K562 (cell line): ENCODE data around the gene EFEMP2. TPM values are rescaled to one million over a fixed set of nuclear protein-coding genes. Genes with fewer than 3 reads are reported as not detected.

Source experiments
- ATAC-seq: fragments of 200-7000 bp; cut with Tn5 transposase; 3 replicates; pipeline ENCODE4 v1.9.1; 2020; ENCODE audit warnings: moderate library complexity
- BruUV-seq: library from RNA; stranded (reverse); fragments of 400-500 nt; replicated peaks from 2 replicates; lab custom pipeline; 2021; lab: Mats Ljungman, UMichigan
- CTCF ChIA-PET: fragments of 300-600 bp; formaldehyde crosslinking; extraction: SDS; loops from one replicate; lab custom pipeline; 2021; ENCODE audit warnings: low intra/inter-chr PET ratio; lab: Yijun Ruan, JAX
- POLR2A ChIA-PET: fragments of 300-600, 350-650 bp; sonication (Branson Sonifier 250); formaldehyde crosslinking; extraction: SDS; loops from one replicate; lab custom pipeline; 2021; ENCODE audit warnings: antibody characterized with exemption, inconsistent platforms; lab: Yijun Ruan, JAX
- DNase-seq, 4 experiments: peaks; one replicate each; pipeline versions ENCODE4 v3.0.0 to v3.0.0-alpha.2; 2011 to 2018; ENCODE audit warnings: low spot score in 3 of 4, mixed read lengths in 3 of 4; ENCODE audit errors: extremely low read depth in 1 of 4
- FAIRE-seq: peaks from 2 replicates; lab custom pipeline; 2011; peaks lifted over from hg19 to GRCh38; lab: Jason Lieb, UNC
- H2AFZ ChIP-seq: 2 replicates; pipeline ENCODE4 v1.6.0; 2011; ENCODE audit warnings: low read depth, low read length, control low read depth, inconsistent platforms
- H3K27ac ChIP-seq: fragments of 200-600 bp; 3 replicates; pipeline ENCODE4 v1.8.0; 2011; ENCODE audit warnings: low read depth, mild to moderate bottlenecking, control low read depth, inconsistent platforms, low read length, moderate library complexity, mixed read lengths; ENCODE audit errors: extremely low read depth
- H3K27me3 ChIP-seq, 2 experiments: fragments of 300-600 bp in 1 of 2; 2 replicates in 1 of 2; 3 replicates in 1 of 2; pipeline versions ENCODE4 v1.6.0 to v1.8.0; 2011; ENCODE audit warnings: inconsistent platforms in 2 of 2, low read length in 2 of 2, mild to moderate bottlenecking in 1 of 2, mixed read lengths in 1 of 2, moderate library complexity in 1 of 2; ENCODE audit not compliant: control insufficient read depth in 2 of 2, insufficient read depth in 2 of 2
- H3K36me3 ChIP-seq: fragments of 300-600 bp; 3 replicates; pipeline ENCODE4 v1.8.0; 2011; ENCODE audit warnings: mild to moderate bottlenecking, low read length, inconsistent platforms; ENCODE audit not compliant: control insufficient read depth, insufficient read depth
- H3K4me1 ChIP-seq, 2 experiments: fragments of 200-600 bp in 1 of 2; replicated peaks in 1 of 2; 2 replicates in 1 of 2; 3 replicates in 1 of 2; pipeline versions ENCODE4 v1.5.1 to v1.8.0; 2011; ENCODE audit warnings: inconsistent platforms in 2 of 2, low read length in 2 of 2, mild to moderate bottlenecking in 1 of 2, mixed read lengths in 1 of 2, moderate library complexity in 1 of 2; ENCODE audit not compliant: control insufficient read depth in 2 of 2, insufficient read depth in 2 of 2
- H3K4me2 ChIP-seq: 2 replicates; pipeline ENCODE4 v1.6.1; 2011; ENCODE audit warnings: low read length, control low read depth, inconsistent platforms, mixed read lengths; ENCODE audit not compliant: insufficient read depth
- H3K4me3 ChIP-seq: fragments of 200-600 bp; sonication (generic), shearing (Covaris generic); 2 replicates; pipeline ENCODE4 v1.5.1; 2016; ENCODE audit warnings: control low read depth, inconsistent platforms
- H3K79me2 ChIP-seq: fragments of 200-600 bp; 3 replicates; pipeline ENCODE4 v1.8.0; 2011; ENCODE audit warnings: low read length, inconsistent platforms; ENCODE audit not compliant: control insufficient read depth, insufficient read depth
- H3K9ac ChIP-seq, 2 experiments: 2 replicates each; pipeline versions ENCODE4 v1.6.0 to v1.6.1; 2011; ENCODE audit warnings: low read depth in 2 of 2, low read length in 2 of 2, control low read depth in 1 of 2, inconsistent platforms in 1 of 2, mild to moderate bottlenecking in 1 of 2, mixed read lengths in 1 of 2; ENCODE audit not compliant: insufficient read depth in 1 of 2
- H3K9me1 ChIP-seq: one replicate; pipeline ENCODE4 v1.6.0; 2011; ENCODE audit warnings: inconsistent platforms, mild to moderate bottlenecking, low read length, moderate library complexity; ENCODE audit not compliant: control insufficient read depth, insufficient read depth
- H3K9me3 ChIP-seq: replicated peaks from 2 replicates; pipeline ENCODE4 v1.5.1; 2011; ENCODE audit warnings: low read depth, low read length, inconsistent platforms; ENCODE audit not compliant: control insufficient read depth, insufficient read depth
- H4K20me1 ChIP-seq: replicated peaks from 2 replicates; pipeline ENCODE4 v1.6.1; 2011; ENCODE audit warnings: low read length, inconsistent platforms, mixed read lengths; ENCODE audit not compliant: control insufficient read depth, insufficient read depth
- CBFB ChIP-seq: sonication (generic); formaldehyde crosslinking; IDR thresholded peaks from 2 replicates; pipeline ENCODE4 v1.4.0; 2020; ENCODE audit warnings: mild to moderate bottlenecking, missing genetic modification reagents
- CSDE1 ChIP-seq, 2 experiments: fragments of 450-650 bp; IDR thresholded peaks; 2 replicates each; pipeline ENCODE4 v1.6.1; 2016; ENCODE audit warnings: mild to moderate bottlenecking in 1 of 2
- ERF ChIP-seq: fragments of 450-650 bp; formaldehyde crosslinking; IDR thresholded peaks from 2 replicates; pipeline ENCODE4 v1.4.0; 2020; ENCODE audit warnings: mild to moderate bottlenecking, mixed read lengths
- KAT8 ChIP-seq: fragments of 450-650 bp; IDR thresholded peaks from 2 replicates; pipeline ENCODE4 v1.6.1; 2016; ENCODE audit warnings: low read depth, mild to moderate bottlenecking
- LEF1 ChIP-seq: fragments of 450-650 bp; IDR thresholded peaks from 2 replicates; pipeline ENCODE4 v1.6.1; 2016; ENCODE audit warnings: mild to moderate bottlenecking
- MIER1 ChIP-seq: fragments of 450-650 bp; IDR thresholded peaks from 2 replicates; pipeline ENCODE4 v1.6.1; 2016; ENCODE audit warnings: antibody characterized with exemption, mild to moderate bottlenecking, low read depth
- RBFOX2 ChIP-seq: fragments of 200-400 bp; formaldehyde crosslinking; IDR thresholded peaks from 2 replicates; pipeline ENCODE4 v1.6.1; 2017; ENCODE audit warnings: low read depth, mild to moderate bottlenecking, low read length, moderate library complexity
- SUPT5H ChIP-seq: fragments of 450-650 bp; IDR thresholded peaks from 2 replicates; pipeline ENCODE4 v1.6.1; 2016
- TCF15 ChIP-seq: fragments of 250-450 bp; sonication (Bioruptor Pico); IDR thresholded peaks from 2 replicates; pipeline ENCODE4 v1.8.0; 2022; ENCODE audit warnings: moderate library complexity, mild to moderate bottlenecking, inconsistent platforms
- TOE1 ChIP-seq, 2 experiments: fragments of 450-650 bp in 1 of 2; sonication (generic) in 1 of 2; formaldehyde crosslinking in 1 of 2; IDR thresholded peaks; 2 replicates each; pipeline versions ENCODE4 v1.7.1 to v1.8.0; 2016 to 2022; ENCODE audit warnings: borderline replicate concordance in 2 of 2, mild to moderate bottlenecking in 2 of 2, antibody characterized with exemption in 1 of 2, inconsistent platforms in 1 of 2, low read depth in 1 of 2, missing genetic modification reagents in 1 of 2, moderate library complexity in 1 of 2
- ZBTB33 ChIP-seq: sonication (generic); formaldehyde crosslinking; IDR thresholded peaks from 2 replicates; pipeline ENCODE4 v1.8.1; 2023; ENCODE audit warnings: mild to moderate bottlenecking, missing genetic modification reagents
- ZBTB7A ChIP-seq: IDR thresholded peaks from 2 replicates; pipeline ENCODE4 v1.6.1; 2011; ENCODE audit warnings: low read depth, mild to moderate bottlenecking, low read length, moderate library complexity, borderline replicate concordance; ENCODE audit not compliant: control insufficient read depth
- ZC3H8 ChIP-seq: fragments of 450-650 bp; IDR thresholded peaks from 2 replicates; pipeline ENCODE4 v1.6.1; 2017
- ZFP30 ChIP-seq: fragments of 250-450 bp; sonication (Bioruptor Pico); IDR thresholded peaks from 2 replicates; pipeline ENCODE4 v1.8.0; 2022; ENCODE audit warnings: moderate library complexity, mild to moderate bottlenecking, inconsistent platforms, borderline replicate concordance
- ZNF124 ChIP-seq: sonication (generic); formaldehyde crosslinking; IDR thresholded peaks from 2 replicates; pipeline ENCODE4 v1.8.1; 2022; ENCODE audit warnings: missing genetic modification reagents
- WGBS: fragments of 100-300 bp; shearing (Covaris generic); methylation state at CpG from one replicate; pipeline ENCODE4 v1.1.6; 2016; ENCODE audit warnings: low coverage, mixed read lengths; ENCODE audit not compliant: insufficient coverage; ENCODE audit errors: missing lambda C conversion rate; 5-methylcytosine and 5-hydroxymethylcytosine counted together
- in situ Hi-C: fragments of 300-500 bp; cut with MboI; formaldehyde crosslinking; loops from 4 replicates; pipeline ENCODE4 v1.15.0; 2018; ENCODE audit warnings: inconsistent platforms, mixed read lengths
- intact Hi-C: fragments of 100-400 bp; cut with micrococcal nuclease; formaldehyde crosslinking; loops from 2 replicates; pipeline ENCODE4 v1.14.2; 2022
- polyA plus RNA-seq, 8 experiments: library from polyadenylated mRNA; depleted of rRNA in 4 of 8; stranded (reverse) in 5 of 8; unstranded in 3 of 8; fragments of >200 nt; fragmentation: Nextera tagmentation in 2 of 8; fragmentation: Illumina TruSeq in 1 of 8; extraction: Ambion mirVana in 2 of 8; extraction: Trizol in 1 of 8; gene quantifications; 2 replicates each; pipeline versions ENCODE4 v1.2.1 to v1.2.3, GENCODE V29; 2011 to 2014; ENCODE audit warnings: inconsistent platforms in 1 of 8, missing spikeins in 1 of 8
- total RNA-seq, 7 experiments: library from RNA; depleted of rRNA in 6 of 7; stranded (reverse); fragments of >200 nt in 6 of 7; fragmentation: Illumina TruSeq in 2 of 7; extraction: Trizol in 2 of 7; gene quantifications; 2 replicates each; pipeline versions ENCODE4 v1.2.1 to v1.2.3, GENCODE V29; 2011 to 2021; ENCODE audit warnings: low replicate concordance in 1 of 7

Gene EFEMP2
- total and polyA plus RNA-seq, 9 of the 15 experiments (the other 6 are each of a cell fraction or from before 2014, with no cell fraction given), result 0.07 to 2.9 (median 0.69) TPM; not detected in 1

- TF ChIP-seq ZBTB7A (peak; percentile 23; the same call in 1 of the 2 replicates), MIER1 (0 out of 2 replicates have a peak, but pooled peaks have one; percentile 31), ZBTB33 (CRISPR knock-in tag) (peak; percentile 93), ERF (CRISPR knock-in tag) (no peak), LEF1 (no peak), ZNF124 (CRISPR knock-in tag) (no peak), KAT8 (no peak)
Measured at GRCh38 chr11:65872586-65873317, at the start of gene EFEMP2 (continued).

- in situ Hi-C loops, result no loop called here
- no peaks in the 10 kb centered on the region for H4K20me1 ChIP-seq
- H3K9me3 ChIP-seq, result no peaks in the 10 kb centered on the region
- H3K4me3 ChIP-seq, result no peak overlapping the region
- peaks cover 11 to 43% of the 10 kb centered on the region in 2 experiments for H3K4me1 ChIP-seq
- TF ChIP-seq TOE1 (IDR thresholded peaks at IDR 0.05; ENCODE audit: borderline replicate concordance) (no peak), TOE1 (CRISPR knock-in tag; IDR thresholded peaks at IDR 0.05; ENCODE audit: borderline replicate concordance, low read depth) (no peak), TCF15 (CRISPR knock-in tag) (no peak), RBFOX2 (peak; percentile 38; the same call in 1 of the 2 replicates), ZC3H8 (no peak), CBFB (CRISPR knock-in tag) (no peak), SUPT5H (no peak), ZFP30 (CRISPR knock-in tag) (no peak), CSDE1 (IDR thresholded peaks at IDR 0.05) (no peak)
- BruUV-seq, result no TSS peak
- H3K27me3 ChIP-seq, result no peaks in the 10 kb centered on the region
- intact Hi-C loops, result no loop called here
- peak overlapping the region in 1 of 2 experiments; percentile 20; a peak in 1 of 4 replicates for H3K9ac ChIP-seq
- peaks cover 29% of the 10 kb centered on the region; the same call in 1 of the 3 replicates for H3K36me3 ChIP-seq
- ChIA-PET CTCF (no interaction called here), POLR2A (interaction anchor here (0.6 to 1.9 kb wide), 3 partner anchors 10 to 31 kb away, joined by 3 to 13 read pairs (median 4); partner anchors contain the start of genes CCDC85B and FOSL1)
- H3K27ac ChIP-seq, result no peak overlapping the region
- WGBS, result 92% methylated on average over 7 of the region's 10 CpGs
- ATAC-seq (no peak), FAIRE-seq (no peak), DNase-seq (no peak)
- H3K4me2 ChIP-seq, result no peak overlapping the region
- peaks cover 29% of the 10 kb centered on the region for H3K79me2 ChIP-seq
- H2AFZ ChIP-seq, result no peak overlapping the region
- no peaks in the 10 kb centered on the region for H3K9me1 ChIP-seq
Measured at GRCh38 chr11:65921876-65922275, 49.3 kb upstream of the EFEMP2 start.
